ENCODE measurements around the gene RSKR. TPM values are rescaled to one million over a fixed set of nuclear protein-coding genes. Genes with fewer than 3 reads are reported as not detected.

The RSKR gene
- total and polyA plus RNA-seq, 2 of the 4 experiments (the other 2 are of a cell fraction): 2.2 to 6.8 TPM

- POLR2A ChIA-PET (ENCODE audit: unreplicated experiment): no interaction called here
- intact Hi-C loops (cut with micrococcal nuclease): no loop called here
These were observed 40.5 kb downstream of the RSKR start for GRCh38 chr17:28573521-28573920.

More at GRCh38 chr17:28573521-28573920, 40.5 kb downstream of the RSKR start:
- dilution Hi-C loops (cut with HindIII; ENCODE audit: low sequenced_read_pairs, unreplicated experiment): no loop called here
- Histone ChIP-seq H3K4me1 (ENCODE audit: control insufficient read depth, insufficient read depth, low read length) (peaks cover 6% of the 10 kb centered on the region; the same call in 1 of the 2 replicates), H3K9ac (ENCODE audit: low read depth, low read length) (no peak overlapping the region), H4K5ac (ENCODE audit: low read depth, low read length) (no peak overlapping the region), H2BK120ac (ENCODE audit: low read depth, low read length) (no peak overlapping the region), H4K91ac (ENCODE audit: insufficient read depth, low read depth, low read length) (no peak overlapping the region), H3K23ac (ENCODE audit: low read depth, low read length) (no peak overlapping the region), H3K4me2 (ENCODE audit: low read depth, low read length) (no peak overlapping the region), H3K9me1 (ENCODE audit: insufficient read depth, low read length) (peaks cover 11% of the 10 kb centered on the region), H2BK20ac (ENCODE audit: low read depth, low read length) (no peak overlapping the region), H4K20me1 (ENCODE audit: insufficient read depth, low read length) (peaks cover 5% of the 10 kb centered on the region; the same call in 1 of the 2 replicates), H3K18ac (ENCODE audit: low read depth, low read length) (no peak overlapping the region), H2AFZ (replicated peaks; ENCODE audit: low read length, poor library complexity) (no peak overlapping the region), H4K8ac (ENCODE audit: low read depth in 2 of 2, low read length in 2 of 2) (no peak overlapping the region), H3K14ac (replicated peaks; ENCODE audit: low read depth, low read length) (no peak overlapping the region), H2AK5ac (ENCODE audit: low read depth, low read length) (no peak overlapping the region), H2BK5ac (ENCODE audit: low read depth, low read length, poor library complexity, severe bottlenecking) (no peak overlapping the region), H3K36me3 (ENCODE audit: control insufficient read depth, insufficient read depth, low read length) (peaks cover 15% of the 10 kb centered on the region; the same call in 1 of the 2 replicates), H3K27me3 (ENCODE audit: control insufficient read depth, insufficient read depth, low read length) (no peaks in the 10 kb centered on the region), H3K27ac (ENCODE audit: insufficient read depth, low read length) (no peak overlapping the region), H2AK9ac (replicated peaks; ENCODE audit: low read depth, low read length, poor library complexity) (no peak overlapping the region), H3K4ac (ENCODE audit: low read depth, low read length) (no peak overlapping the region), H3K4me3 (ENCODE audit: insufficient read depth, low read depth, low read length) (no peak overlapping the region), H3K9me3 (ENCODE audit: control insufficient read depth, insufficient read depth, low read length) (no peaks in the 10 kb centered on the region), H2BK15ac (ENCODE audit: low read depth, low read length) (no peak overlapping the region), H3K56ac (ENCODE audit: extremely low read depth, insufficient read depth, low read length) (no peak overlapping the region), H3K79me1 (ENCODE audit: low read depth in 1 of 2, low read length in 2 of 2) (peaks cover 17 to 32% of the 10 kb centered on the region in 2 experiments)
- no peak for TF ChIP-seq MAZ (IDR thresholded peaks at IDR 0.05; ENCODE audit: borderline replicate concordance, low read depth, low read length)
- no peak for TF ChIP-seq CHD1 (IDR thresholded peaks at IDR 0.05; ENCODE audit: low read depth, low read length)
- no peak for TF ChIP-seq CTCF (conservative IDR thresholded peaks at IDR 0.05; ENCODE audit: low read depth, low read length)
- no peak for TF ChIP-seq NFE2L2 (IDR thresholded peaks at IDR 0.05; ENCODE audit: low read depth, low read length)
- no peak for TF ChIP-seq MAFK (IDR thresholded peaks at IDR 0.05; ENCODE audit: low read depth, low read length)
- TF ChIP-seq SMC3 (IDR thresholded peaks at IDR 0.05; ENCODE audit: low read depth, low read length): no peak
- TF ChIP-seq BHLHE40 (IDR thresholded peaks at IDR 0.05; ENCODE audit: low read depth, low read length): no peak
- no peak for TF ChIP-seq CEBPB (IDR thresholded peaks at IDR 0.05; ENCODE audit: low read depth, low read length)
- no peak for TF ChIP-seq POLR2A (IDR thresholded peaks at IDR 0.05; ENCODE audit: low read depth, low read length)
- no peak for TF ChIP-seq RFX5 (IDR thresholded peaks at IDR 0.05; ENCODE audit: low read depth, low read length)
- no peak for TF ChIP-seq RCOR1 (IDR thresholded peaks at IDR 0.05; ENCODE audit: insufficient replicate concordance, low read length)
- no peak for TF ChIP-seq USF2 (IDR thresholded peaks at IDR 0.05; ENCODE audit: low read depth, low read length)
- TF ChIP-seq FOS (IDR thresholded peaks at IDR 0.05; ENCODE audit: low read depth, low read length): no peak
- in situ Hi-C loops (cut with MboI; ENCODE audit: low sequenced_read_pairs): no loop called here
- no peak for DNase-seq
- 77% methylated on average over 3 of the region's 9 CpGs; no CpG with 5 or more reads in 1 of the 2 experiments for WGBS, 2 experiments (ENCODE audit: extremely low coverage in 2 of 2, insufficient read length in 1 of 2)
- BruUV-seq (replicated peaks): no TSS peak
- CTCF ChIA-PET: no interaction called here
- ATAC-seq (ENCODE audit: low read depth): no peak
